Transverse colon (tissue), 4 donors: ENCODE results near the gene ATG2B. TPM values are rescaled to one million over a fixed set of nuclear protein-coding genes. Genes with fewer than 3 reads are reported as not detected.
"Not testable (repeated sequence)": the region's sequence is repeated elsewhere in the genome, so short reads cannot be mapped to it uniquely, and the experiment has no call there.

ENCODE experiments used
- DNase-seq: peaks from one replicate; pipeline ENCODE4 v3.0.0-alpha.2; 2019
- H3K27ac ChIP-seq, 4 donors: fragments of 200-600 bp; sonication (generic); 2 replicates each; pipeline ENCODE4 v1.5.1; 2016 to 2018; ENCODE audit warnings: inconsistent platforms in 4 of 4
- H3K27me3 ChIP-seq: fragments of 200-600 bp; sonication (generic); 2 replicates; pipeline ENCODE4 v1.5.1; 2017; ENCODE audit warnings: inconsistent platforms
- H3K36me3 ChIP-seq, 4 donors: fragments of 200-600 bp; sonication (generic); 2 replicates each; pipeline ENCODE4 v1.5.1; 2017 to 2019; ENCODE audit warnings: inconsistent platforms in 4 of 4
- H3K4me1 ChIP-seq, 4 donors: fragments of 200-600 bp; sonication (generic); 2 replicates each; pipeline ENCODE4 v1.5.1; 2017 to 2020; ENCODE audit warnings: inconsistent platforms in 4 of 4
- H3K4me3 ChIP-seq, 4 donors: fragments of 200-600 bp; sonication (generic); 1 replicate in 1 of 4; 2 replicates in 3 of 4; pipeline versions ENCODE4 v1.5.1 to v1.6.1; 2017 to 2019; ENCODE audit warnings: inconsistent platforms in 4 of 4
- H3K9me3 ChIP-seq, 2 donors: fragments of 200-600 bp; sonication (generic); 2 replicates each; pipeline ENCODE4 v1.5.1; 2017 to 2019; ENCODE audit warnings: inconsistent platforms in 2 of 2
- EP300 ChIP-seq: sonication (generic); formaldehyde crosslinking; IDR thresholded peaks from one replicate; pipeline ENCODE4 v1.6.1; 2017; ENCODE audit warnings: antibody characterized with exemption, low read depth
- POLR2A ChIP-seq: fragments of 450-650 bp; IDR thresholded peaks from one replicate; pipeline ENCODE4 v1.6.1; 2016; ENCODE audit warnings: antibody characterized with exemption, mild to moderate bottlenecking, moderate library complexity
- POLR2AphosphoS5 ChIP-seq, 3 donors: sonication (generic); formaldehyde crosslinking; IDR thresholded peaks; one replicate each; pipeline ENCODE4 v1.6.1; 2016; ENCODE audit warnings: antibody characterized with exemption in 3 of 3
- WGBS, 2 donors: methylation state at CpG; one replicate each; pipeline ENCODE4 v1.1.5; 2018; ENCODE audit warnings: low coverage in 1 of 2; 5-methylcytosine and 5-hydroxymethylcytosine counted together
- in situ Hi-C, 4 donors: fragments of 200-750 bp; cut with MboI; loops; one replicate each; pipeline versions ENCODE4 v1.15.0 to v1.15.1; 2017; ENCODE audit warnings: low sequenced_read_pairs in 3 of 4, low pct_ligation_motif_present in 1 of 4, low pct_unique_long_range_greater_than_20kb in 1 of 4
- intact Hi-C: fragments of 100-400 bp; cut with DNase I; formaldehyde crosslinking; loops from one replicate; pipeline ENCODE4 v1.15.1; 2023; ENCODE audit warnings: low total_unique reads
- total RNA-seq, 4 donors: library from RNA; depleted of rRNA; stranded (reverse); fragments of >200 nt; gene quantifications; one replicate each; pipeline ENCODE4 v1.1.0, GENCODE V29; 2016
- TF ChIP-seq, protein P1 (sequence below), 5 experiments: fragments of 200-600 bp in 3 of 5; fragments of 450-650 bp in 2 of 5; sonication (generic) in 3 of 5; IDR thresholded peaks; 1 replicate in 2 of 5; 2 replicates in 3 of 5; pipeline ENCODE4 v1.5.1; 2016 to 2017; ENCODE audit warnings: antibody characterized with exemption in 5 of 5, inconsistent platforms in 3 of 5, mild to moderate bottlenecking in 2 of 5, moderate library complexity in 1 of 5

ATG2B gene
- total RNA-seq, 4 donors from 2014 or later: 30.7 to 47.5 (median 42.7) TPM

DNA sequence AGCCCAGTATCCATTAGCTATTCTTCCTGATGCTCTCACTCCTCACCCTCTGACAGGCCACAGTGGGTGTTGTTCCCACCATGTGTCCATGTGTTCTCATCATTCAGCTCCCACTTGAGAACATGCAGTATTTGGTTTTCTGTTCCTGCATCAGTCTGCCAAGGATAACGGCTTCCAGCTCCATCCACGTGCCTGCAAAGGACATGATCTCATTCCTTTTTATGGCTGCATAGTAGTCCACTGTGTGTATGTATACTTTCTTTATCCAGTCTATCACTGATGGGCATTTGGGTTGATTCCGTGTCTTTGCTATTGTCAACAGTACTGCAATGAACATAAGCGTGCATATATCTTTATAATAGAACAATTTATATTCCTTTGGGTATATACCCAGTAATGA lies 8.9 kb downstream of the ATG2B start:
- WGBS, 2 donors: 96% methylated on average over 4 of the region's 4 CpGs
- Histone ChIP-seq H3K4me1 (peaks cover 0 to 5% (median 0%) of the 10 kb centered on the region in 4 donors), H3K36me3 (no peaks in the 10 kb centered on the region), H3K4me3 (no peak overlapping the region), H3K9me3 (no peaks in the 10 kb centered on the region), H3K27me3 (no peaks in the 10 kb centered on the region), H3K27ac (no peak overlapping the region)
- intact Hi-C loops: no loop called here
- TF ChIP-seq POLR2AphosphoS5 (IDR thresholded peaks at IDR 0.05): no peak
- TF ChIP-seq, protein P1, sequence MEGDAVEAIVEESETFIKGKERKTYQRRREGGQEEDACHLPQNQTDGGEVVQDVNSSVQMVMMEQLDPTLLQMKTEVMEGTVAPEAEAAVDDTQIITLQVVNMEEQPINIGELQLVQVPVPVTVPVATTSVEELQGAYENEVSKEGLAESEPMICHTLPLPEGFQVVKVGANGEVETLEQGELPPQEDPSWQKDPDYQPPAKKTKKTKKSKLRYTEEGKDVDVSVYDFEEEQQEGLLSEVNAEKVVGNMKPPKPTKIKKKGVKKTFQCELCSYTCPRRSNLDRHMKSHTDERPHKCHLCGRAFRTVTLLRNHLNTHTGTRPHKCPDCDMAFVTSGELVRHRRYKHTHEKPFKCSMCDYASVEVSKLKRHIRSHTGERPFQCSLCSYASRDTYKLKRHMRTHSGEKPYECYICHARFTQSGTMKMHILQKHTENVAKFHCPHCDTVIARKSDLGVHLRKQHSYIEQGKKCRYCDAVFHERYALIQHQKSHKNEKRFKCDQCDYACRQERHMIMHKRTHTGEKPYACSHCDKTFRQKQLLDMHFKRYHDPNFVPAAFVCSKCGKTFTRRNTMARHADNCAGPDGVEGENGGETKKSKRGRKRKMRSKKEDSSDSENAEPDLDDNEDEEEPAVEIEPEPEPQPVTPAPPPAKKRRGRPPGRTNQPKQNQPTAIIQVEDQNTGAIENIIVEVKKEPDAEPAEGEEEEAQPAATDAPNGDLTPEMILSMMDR (IDR thresholded peaks at IDR 0.05): no peak
- no peak for TF ChIP-seq POLR2A
- no peak for TF ChIP-seq EP300
- DNase-seq: no peak
- in situ Hi-C loops: no loop called here

DNA sequence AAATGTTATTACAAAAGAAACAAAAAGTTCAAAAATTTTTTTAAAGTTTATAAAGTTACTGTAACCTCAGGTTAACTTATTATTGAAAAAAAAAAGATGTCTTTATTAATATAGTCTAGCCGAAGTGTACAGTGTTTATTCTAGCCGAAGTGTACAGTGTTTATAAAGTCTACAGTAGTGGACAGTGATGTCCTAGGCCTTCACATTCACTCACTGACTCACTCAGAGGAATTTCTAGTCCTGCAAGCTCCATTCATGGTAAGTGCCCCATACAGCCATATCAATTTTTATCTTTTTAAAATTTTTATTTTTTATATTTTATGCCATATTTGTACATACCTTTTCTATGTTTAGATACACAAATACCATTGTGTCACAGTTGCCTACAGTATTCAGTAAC lies 10.4 kb downstream of the ATG2B start:
- intact Hi-C loops: no loop called here
- H3K27ac ChIP-seq: no peak overlapping the region
- no peaks in the 10 kb centered on the region for H3K9me3 ChIP-seq
- in situ Hi-C loops: no loop called here
- no peaks in the 10 kb centered on the region for H3K36me3 ChIP-seq
- 61 to 74% methylated on average over 2 of the region's 2 CpGs for WGBS, 2 donors
- no peak overlapping the region for H3K4me3 ChIP-seq
- no peak for DNase-seq
- H3K4me1 ChIP-seq: peaks cover 0 to 5% (median 0%) of the 10 kb centered on the region in 4 donors
- no peaks in the 10 kb centered on the region for H3K27me3 ChIP-seq
- TF ChIP-seq POLR2AphosphoS5 (IDR thresholded peaks at IDR 0.05) (no peak), POLR2A (no peak), EP300 (no peak)
- TF ChIP-seq, protein P1 (IDR thresholded peaks at IDR 0.05): no peak

DNA sequence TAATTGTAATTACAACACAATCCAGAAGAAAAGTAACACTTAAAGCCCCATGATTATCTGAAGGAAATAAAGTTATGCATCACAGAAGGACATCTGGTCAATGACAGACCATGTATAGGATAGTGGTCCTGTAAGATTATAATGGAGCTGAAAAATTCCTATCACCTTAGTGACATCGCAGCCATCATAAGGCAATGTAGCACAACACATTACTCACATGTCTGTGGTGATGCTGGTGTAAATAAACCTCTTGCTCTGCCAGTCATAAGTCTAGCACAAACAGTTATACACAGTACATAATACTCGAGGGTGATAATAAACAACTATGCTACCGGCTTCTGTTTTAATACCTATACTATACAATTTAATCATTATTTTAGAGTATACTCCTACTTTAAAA lies 11.2 kb downstream of the ATG2B start:
- DNase-seq: no peak
- intact Hi-C loops: no loop called here
- Histone ChIP-seq H3K4me3 (no peak overlapping the region), H3K27me3 (no peaks in the 10 kb centered on the region), H3K9me3 (no peaks in the 10 kb centered on the region), H3K4me1 (peaks cover 0 to 5% (median 0%) of the 10 kb centered on the region in 4 donors), H3K36me3 (no peaks in the 10 kb centered on the region), H3K27ac (no peak overlapping the region)
- in situ Hi-C loops: no loop called here
- TF ChIP-seq, protein P1 (IDR thresholded peaks at IDR 0.05): no peak
- TF ChIP-seq POLR2A (no peak), EP300 (no peak), POLR2AphosphoS5 (IDR thresholded peaks at IDR 0.05) (no peak)
- 59 to 74% methylated on average over 2 to 3 of the region's 3 CpGs for WGBS, 2 donors

DNA sequence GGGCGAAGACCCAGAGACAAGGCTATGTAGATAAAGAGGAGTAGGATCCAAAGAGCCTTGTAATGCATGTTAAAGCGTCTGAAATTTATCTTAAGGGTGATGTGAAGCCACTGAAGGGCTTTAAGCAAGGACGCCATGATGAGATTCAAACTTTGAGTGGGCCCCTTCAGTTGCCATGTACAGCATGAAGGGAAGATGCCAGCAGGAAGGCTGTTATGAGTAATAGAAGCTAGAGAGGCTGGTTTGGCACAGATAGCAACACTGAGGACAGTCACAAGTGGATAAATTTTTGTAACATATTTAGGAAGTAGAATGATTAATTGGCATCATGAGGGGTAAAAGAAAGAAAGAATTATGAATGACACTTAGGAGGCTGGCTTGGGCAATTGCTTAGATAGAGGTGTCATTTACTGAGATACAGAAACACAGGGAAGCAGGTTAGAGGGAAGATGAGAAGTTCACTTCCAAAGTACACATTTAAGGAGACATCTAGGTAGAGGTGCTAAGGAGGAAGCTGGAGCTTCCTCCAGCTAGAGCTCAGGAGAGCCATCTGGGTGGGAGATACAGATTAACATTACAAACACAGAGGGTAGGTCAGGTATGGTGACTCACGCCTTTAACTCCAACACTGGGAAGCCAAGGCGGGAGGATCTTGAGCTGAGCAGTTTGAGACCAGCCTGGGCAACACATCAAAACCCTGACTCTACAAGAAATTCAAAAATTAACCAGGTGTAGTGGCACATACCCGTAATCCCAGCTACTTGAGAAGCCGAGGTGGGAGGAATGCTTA lies 13.7 kb downstream of the ATG2B start:
- intact Hi-C loops: no loop called here
- WGBS, 2 donors: 88 to 97% methylated on average over 5 to 7 of the region's 7 CpGs
- TF ChIP-seq EP300 (no peak), POLR2AphosphoS5 (IDR thresholded peaks at IDR 0.05) (no peak), POLR2A (no peak)
- TF ChIP-seq, protein P1 (IDR thresholded peaks at IDR 0.05): no peak

DNA sequence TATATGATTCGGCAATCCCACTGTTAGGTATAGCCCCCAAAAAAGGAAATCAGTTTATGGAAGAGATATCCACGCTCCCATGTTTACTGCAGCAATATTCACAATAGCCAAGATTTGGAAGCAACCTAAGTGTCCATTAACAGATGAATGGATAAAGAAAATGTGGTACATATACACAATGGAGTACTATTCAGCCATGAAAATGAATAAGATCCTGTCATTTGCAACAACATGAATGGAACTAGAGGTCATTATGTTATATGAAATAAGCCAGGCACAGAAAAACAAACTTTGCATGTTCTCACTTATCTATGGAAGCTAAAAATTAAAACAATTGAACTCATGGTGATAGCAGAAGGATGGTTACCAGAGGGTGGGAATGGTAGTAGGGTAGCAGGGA lies 15.2 kb downstream of the ATG2B start:
- H3K36me3 ChIP-seq: not testable (repeated sequence)

More for the DNA sequence above, 13.7 kb downstream of the ATG2B start:
- Histone ChIP-seq H3K27ac (no peak overlapping the region), H3K36me3 (no peaks in the 10 kb centered on the region), H3K4me3 (no peak overlapping the region), H3K9me3 (no peaks in the 10 kb centered on the region), H3K27me3 (no peaks in the 10 kb centered on the region), H3K4me1 (peaks cover 0 to 5% (median 0%) of the 10 kb centered on the region in 4 donors)
- DNase-seq: no peak
- in situ Hi-C loops: no loop called here

More for the DNA sequence above, 15.2 kb downstream of the ATG2B start:
- in situ Hi-C loops, H3K27me3 ChIP-seq, DNase-seq, H3K27ac ChIP-seq, H3K9me3 ChIP-seq, intact Hi-C loops, H3K4me1 ChIP-seq, H3K4me3 ChIP-seq: not testable (repeated sequence)
- 100% methylated on average over 2 of the region's 2 CpGs for WGBS, 2 donors
